SKM-1 treated with dmso at 0.1 percent for 144 hours (cell line): ENCODE measurements around the gene TMEM127.

Experiments
- DNase-seq: peaks from one replicate; lab custom pipeline; 2025; ENCODE audit not compliant: unreplicated experiment; lab: John Stamatoyannopoulos, UW

Gene TMEM127

DNA sequence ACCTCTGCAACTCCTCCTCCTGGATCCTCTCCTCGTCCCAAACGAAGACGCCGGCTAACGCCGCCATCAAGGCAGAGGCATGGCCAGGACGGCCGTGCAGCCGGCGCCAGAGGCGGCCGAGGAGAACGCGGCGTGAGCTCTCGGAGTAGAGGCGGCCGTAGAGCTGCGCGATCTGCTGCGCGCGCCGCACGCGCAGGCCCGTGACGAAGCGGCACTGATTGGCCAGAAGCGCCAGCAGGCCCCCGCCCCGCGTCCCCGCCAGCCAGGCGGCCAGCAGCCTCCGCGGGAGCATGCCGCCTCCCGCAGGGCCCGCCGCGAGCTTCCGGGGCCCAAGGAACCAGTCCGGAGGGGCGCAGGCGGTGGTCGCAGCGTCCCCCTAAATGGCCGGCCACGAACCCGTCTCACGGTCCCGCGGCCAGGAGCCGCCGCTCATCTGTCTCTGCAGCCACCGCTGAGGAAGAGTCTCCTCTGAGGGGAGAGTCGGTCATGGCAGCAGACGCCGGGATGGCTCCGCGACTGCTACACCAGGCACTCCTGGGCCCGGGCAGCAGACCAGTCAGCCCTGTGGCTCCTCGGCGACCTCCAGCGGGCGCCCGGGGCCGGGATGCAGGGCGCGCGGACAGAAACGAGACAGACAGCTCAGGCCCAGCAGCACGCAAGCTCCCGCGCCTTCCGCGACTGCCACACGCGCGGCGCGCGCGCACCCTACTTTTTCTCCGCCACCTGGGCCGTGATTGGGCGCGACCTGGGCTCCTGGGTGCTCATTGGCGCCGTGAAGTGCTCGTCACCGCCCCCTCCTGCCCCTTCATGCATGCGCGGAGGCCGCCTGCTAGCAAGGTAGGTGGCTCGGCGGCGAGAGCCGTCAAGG is 57.4 kb downstream of the TMEM127 start, which contains the start of gene STARD7:
Gene STARD7, minus strand, starts transcription at position 685 of the 868 bp plus-strand sequence. Its CDS starts 393 bp downstream, at position 292.
- DNase-seq: peak; percentile 95

DNA sequence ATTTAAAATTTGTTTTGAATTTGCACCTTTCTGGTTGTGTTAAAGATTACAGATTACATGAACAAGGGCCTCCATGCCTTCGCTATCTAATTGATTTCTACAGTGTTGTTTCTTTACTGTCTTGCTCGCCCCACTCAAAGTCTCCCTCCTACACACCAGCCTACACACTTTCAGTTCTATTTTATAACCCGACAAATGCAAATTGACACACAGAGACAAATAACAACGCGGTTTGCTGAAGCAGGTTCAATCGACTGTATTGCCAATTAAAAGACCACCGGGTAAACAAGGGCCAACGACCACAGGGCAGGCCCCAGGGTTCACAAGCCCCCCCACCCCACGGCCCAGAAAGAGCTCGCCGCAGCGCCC is 58.0 kb downstream of the TMEM127 start:
- no peak for DNase-seq

DNA sequence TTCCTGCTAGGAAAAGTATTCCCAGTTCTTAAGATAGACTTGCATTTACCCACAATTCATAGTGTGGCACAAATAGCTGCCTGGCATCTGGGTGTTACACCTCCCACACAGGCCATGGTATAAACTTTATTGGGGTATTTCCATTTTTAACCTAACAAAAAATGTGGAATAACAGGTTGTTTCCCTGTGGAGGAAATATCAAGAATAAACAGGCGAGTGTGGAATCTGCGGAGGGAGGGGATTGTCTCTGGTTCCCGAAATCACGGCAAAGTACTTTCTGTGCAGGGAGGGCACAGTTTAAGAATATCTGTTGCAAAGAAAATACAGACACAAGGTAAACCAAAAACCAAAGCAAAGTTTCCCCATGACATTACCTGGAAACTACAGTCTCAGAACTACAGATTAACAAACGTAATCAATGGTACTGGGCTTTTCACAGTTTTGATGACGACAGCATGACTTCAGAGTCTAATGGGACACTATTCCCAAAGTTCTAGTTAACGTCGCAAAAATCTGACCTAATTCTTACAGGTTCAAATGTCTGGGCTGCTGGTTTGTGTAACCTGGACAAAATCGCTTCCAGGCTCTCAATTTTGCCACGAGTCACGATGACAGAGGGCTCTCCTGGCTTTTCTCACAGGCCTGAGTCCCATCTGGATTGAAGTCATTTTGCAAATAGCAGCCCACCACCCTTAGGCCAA is 58.6 kb downstream of the TMEM127 start:
- DNase-seq: no peak

DNA sequence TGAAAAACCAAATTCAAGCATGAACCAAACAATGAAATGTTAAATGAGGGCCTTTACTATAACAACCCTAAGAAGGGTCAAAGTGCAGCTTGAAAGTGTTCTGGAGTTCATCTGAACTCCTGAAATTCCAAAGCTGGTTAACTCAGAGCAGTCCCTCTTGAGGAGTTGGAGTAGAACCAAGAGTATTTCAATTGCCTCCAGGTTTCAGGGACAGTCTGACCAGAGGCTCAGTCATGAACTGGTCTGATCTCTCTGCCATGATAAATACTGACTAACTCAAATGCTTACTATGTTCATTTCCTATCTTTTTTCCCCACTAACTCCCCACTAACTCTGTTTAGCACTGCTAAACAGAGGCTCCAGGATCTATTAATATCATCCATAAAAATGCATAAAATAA is 59.9 kb downstream of the TMEM127 start:
- no peak for DNase-seq

DNA sequence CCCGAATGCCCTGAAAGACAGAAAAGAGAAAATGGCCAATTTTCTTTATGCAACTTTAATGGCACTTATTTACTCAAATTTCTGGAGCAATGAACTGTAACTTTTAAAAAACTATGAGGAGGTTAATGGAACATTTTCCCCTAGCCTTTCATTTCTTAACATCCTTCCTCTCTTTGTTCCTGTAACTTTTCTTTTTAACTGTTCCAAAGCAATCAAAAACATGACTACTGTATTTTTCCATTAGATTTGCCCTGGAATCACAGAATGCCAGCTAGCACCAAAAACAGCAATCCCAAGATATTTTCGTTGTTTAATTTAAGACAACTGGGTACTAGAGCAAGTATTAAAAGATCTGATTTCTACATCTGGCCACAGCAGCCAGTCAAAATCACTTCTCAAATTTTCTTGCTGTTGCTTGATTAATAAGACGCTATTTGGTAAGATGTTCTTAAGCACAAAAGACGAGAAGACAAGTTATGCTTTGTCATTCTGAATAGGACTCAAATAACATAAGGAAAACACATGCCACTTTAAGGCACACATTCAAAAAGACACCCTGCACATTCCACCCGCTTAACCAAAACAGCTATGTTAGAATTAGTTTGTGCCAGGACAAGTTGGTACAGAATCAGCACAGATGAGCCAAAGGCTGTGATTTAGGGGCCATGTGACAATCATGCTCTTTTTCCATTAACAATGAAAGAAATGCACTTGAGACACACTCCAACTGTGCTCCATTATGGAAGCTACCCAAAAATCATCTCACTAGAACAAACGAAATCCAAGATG is 60.8 kb downstream of the TMEM127 start:
- DNase-seq: no peak

DNA sequence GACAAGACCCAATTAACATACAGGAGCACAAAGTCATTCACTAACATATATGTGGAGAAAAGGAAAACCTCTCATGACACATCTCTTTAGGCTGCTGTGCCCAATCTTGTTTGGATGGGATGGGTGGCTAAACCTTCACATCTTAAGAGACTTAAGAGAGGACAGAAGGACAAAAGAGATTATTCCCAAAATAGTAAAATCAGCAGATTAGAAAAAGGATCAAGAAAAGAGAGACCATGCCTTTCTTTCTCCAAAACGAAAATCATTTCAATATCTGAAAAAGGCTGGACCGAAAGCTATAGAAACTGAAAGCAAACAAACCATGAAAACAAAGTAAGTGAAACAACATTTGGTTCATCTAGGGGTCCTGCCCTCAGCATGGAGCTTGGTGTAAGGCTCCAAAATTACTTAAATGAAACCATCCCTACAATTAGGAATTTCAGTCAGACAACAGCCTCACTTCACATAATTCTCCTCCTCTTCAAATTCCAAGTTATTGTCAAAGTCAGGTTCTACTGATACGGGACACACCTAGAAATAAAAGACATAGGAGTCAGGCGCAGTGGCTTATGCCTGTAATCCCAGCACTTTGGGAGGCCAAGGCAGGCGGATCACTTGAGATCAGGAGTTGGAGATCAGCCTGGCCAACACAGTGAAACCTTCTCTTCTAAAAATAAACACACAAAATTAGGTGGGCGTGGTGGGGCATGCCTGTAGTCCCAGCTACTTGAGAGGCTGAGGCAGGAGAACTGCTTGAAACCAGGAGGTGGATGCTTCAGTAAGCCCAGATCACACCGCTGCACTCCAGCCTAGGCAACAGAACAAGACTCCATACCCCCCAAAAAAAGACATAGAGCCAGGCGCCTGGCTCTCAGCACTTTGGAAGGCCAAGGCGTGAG is 62.4 kb downstream of the TMEM127 start:
- no peak for DNase-seq

DNA sequence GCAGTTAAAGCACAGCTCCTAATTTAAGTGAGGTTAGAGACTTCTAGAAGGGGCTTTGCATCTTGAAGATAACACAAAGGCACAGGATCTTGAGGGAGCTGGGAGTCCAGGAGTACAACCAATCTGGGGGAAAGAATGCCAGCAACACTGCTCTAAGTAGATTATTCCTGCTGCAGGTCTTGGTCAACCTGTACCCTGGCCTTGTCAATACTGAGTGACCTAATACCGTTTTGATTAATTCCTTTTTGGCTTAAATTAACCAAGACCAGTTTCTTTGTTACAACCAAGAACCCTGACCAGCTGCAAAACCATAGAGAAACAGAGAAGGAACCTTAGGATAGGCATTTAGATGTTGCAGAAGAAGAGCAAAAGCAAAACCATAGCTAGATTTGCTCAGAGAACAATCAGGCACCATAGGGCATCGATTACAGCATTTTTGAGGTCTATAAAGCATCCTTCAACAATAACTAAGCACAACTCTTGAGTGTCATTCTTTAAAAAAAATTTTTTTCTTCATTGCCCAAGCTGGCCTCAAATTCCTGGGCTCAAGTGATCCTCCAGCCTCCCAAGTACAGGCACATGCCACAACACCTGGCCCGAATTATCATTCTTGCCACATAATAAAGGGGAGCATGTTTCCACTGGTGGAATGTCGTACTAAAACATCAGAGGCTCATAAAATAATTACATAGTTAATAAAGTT is 63.5 kb downstream of the TMEM127 start:
- DNase-seq: no peak

DNA sequence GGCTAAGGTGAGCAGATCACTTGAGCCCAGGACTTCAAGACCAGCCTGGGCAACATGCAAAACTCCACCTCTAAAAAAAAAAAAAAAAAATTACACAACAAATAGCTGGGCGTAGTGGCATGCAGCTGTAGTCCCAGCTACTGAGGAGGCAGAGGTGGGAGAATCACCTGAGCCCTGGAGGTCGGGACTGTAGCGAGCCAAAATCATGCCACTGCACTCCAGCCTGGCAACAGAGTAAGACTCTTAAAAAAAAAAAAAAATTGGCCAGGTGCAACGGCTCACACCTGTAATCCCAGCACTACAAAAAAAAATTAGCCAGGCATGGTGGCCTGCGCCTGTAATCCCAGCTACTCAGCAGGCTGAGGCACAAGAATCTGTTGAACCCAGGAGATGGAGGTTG is 64.5 kb downstream of the TMEM127 start:
- no peak for DNase-seq

DNA sequence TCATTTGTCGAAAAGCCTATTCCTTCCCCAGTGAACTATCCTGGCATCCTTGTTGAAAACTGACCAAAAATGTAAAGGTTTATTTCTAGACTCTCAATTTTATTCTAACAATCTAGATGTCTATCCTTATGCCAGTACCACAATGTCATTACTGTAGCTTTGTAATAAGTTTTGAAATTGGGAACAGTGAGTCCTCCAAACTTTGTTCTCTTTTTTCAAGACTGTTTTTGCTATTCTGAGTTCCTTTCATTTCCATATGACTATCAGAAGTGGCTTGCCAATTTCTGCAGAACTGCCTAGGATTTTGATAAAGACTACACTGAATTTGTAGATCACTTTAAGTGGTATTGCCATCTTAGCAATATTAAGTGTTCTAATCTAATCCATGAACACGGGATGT is 66.9 kb downstream of the TMEM127 start:
- no peak for DNase-seq
